ENCODE data around the gene RAMP3.
"Not testable (repeated sequence)": the region's sequence is repeated elsewhere in the genome, so short reads cannot be mapped to it uniquely, and the experiment has no call there.

RAMP3 gene

GRCh38 chr7:45132708-45133320, 24.8 kb upstream of the RAMP3 start:
- no peak for DNase-seq

- DNase-seq = no peak
Measured at GRCh38 chr7:45133352-45133751, 24.2 kb upstream of the RAMP3 start.

- no peak for DNase-seq
Measured at GRCh38 chr7:45133877-45134276, 23.7 kb upstream of the RAMP3 start.

GRCh38 chr7:45136106-45137060, 21.2 kb upstream of the RAMP3 start:
- peak; percentile 58 for DNase-seq

- no peak for DNase-seq
Measured at GRCh38 chr7:45138433-45139267, 18.9 kb upstream of the RAMP3 start.

GRCh38 chr7:45140827-45141226, 16.8 kb upstream of the RAMP3 start:
- no peak for DNase-seq

GRCh38 chr7:45143616-45144015, 14.0 kb upstream of the RAMP3 start:
- DNase-seq = no peak

GRCh38 chr7:45145881-45146280, 11.7 kb upstream of the RAMP3 start:
- DNase-seq = no peak

GRCh38 chr7:45146531-45147379, 10.8 kb upstream of the RAMP3 start:
- DNase-seq = no peak

- DNase-seq = no peak
Measured at GRCh38 chr7:45147858-45148652, 9.5 kb upstream of the RAMP3 start.

GRCh38 chr7:45148653-45148973, 9.0 kb upstream of the RAMP3 start:
- DNase-seq = no peak

- DNase-seq = no peak
Measured at GRCh38 chr7:45149606-45150005, 8.0 kb upstream of the RAMP3 start.

GRCh38 chr7:45150199-45150598, 7.4 kb upstream of the RAMP3 start:
- DNase-seq = no peak

- DNase-seq = no peak
Measured at GRCh38 chr7:45151131-45151684, 6.4 kb upstream of the RAMP3 start.

- no peak for DNase-seq
Measured at GRCh38 chr7:45151967-45152366, 5.6 kb upstream of the RAMP3 start.

GRCh38 chr7:45153233-45153632, 4.4 kb upstream of the RAMP3 start:
- no peak for DNase-seq

- DNase-seq = not testable (repeated sequence)
Measured at GRCh38 chr7:45153861-45154260, 3.7 kb upstream of the RAMP3 start.

- no peak for DNase-seq
Measured at GRCh38 chr7:45155357-45155900, 2.2 kb upstream of the RAMP3 start.

- no peak for DNase-seq
Measured at GRCh38 chr7:45155941-45156340, 1.6 kb upstream of the RAMP3 start.

- no peak for DNase-seq
Measured at GRCh38 chr7:45156516-45157272, 897 bp upstream of the RAMP3 start.
